CD4-positive, alpha-beta T cell treated with Interleukin-10 for 1 hour (primary cell): ENCODE measurements around the gene ANXA7.
A peak's percentile ranks its signal among the peaks of the same experiment; 100 is the strongest.

ENCODE experiments used
- DNase-seq: peaks from one replicate; pipeline ENCODE4 v3.0.0-alpha.2; 2020

Gene ANXA7

DNA sequence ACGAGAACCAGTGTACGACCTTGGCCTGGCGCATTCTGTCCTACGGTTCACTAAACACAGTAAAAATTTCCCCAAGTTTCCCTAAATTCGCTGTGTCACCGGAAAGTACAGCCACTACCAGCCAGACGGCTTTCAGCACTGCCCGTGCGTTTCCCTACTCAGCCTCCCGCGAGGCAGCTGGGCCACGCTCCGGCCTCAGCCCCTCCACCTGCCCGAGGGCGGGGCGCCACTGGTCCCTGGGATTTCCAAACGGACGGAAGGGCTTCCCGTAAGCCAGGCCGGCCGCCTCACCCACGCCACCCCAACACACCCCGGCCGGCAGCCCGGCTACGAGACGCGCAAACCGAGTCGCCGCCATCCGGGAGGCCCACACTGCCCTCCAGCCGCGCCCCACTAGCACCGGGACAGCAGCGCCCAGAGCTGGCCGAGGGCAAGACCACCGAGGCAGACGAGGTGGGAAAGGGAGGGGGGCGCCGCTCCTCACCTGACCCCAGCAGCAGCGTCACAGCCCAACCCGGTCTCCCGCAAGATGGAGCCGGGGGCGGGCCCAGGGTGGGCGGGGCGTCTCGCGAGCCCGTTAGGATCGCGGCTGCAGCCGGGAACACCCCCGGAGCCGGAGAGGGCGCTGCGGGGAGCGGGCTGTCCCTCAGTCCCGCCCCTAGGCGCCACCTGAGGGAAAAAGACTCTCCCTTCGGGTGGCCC, at the start of gene ANXA7:
TSS of gene ANXA7 (minus strand) at position 531 of the 702 bp plus-strand sequence. CDS start 13,202 bp downstream, outside the sequence.
- DNase-seq, result peak; percentile 93

DNA sequence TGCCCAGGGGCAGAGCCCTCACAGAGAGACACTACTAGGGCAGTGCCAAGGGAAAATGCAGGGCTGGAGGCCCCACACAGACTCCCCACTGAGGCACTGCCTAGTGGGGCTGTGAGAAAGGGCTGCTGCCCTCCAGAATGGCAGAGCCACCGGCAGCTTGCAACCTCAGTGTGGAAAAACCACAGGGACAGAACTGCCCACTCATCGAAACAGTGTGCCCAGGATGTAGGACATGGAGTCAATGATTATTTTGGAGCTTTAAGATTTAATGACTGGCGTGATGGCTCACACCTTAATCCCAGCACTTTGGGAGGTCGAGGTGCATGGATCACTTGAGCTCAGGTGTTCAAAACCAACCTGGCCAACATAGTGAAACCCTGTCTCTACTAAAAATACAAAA, 47.0 kb upstream of the ANXA7 start:
- no peak for DNase-seq

GRCh38 chr10:73459683-73460314, 45.9 kb upstream of the ANXA7 start:
- DNase-seq, result no peak

DNA sequence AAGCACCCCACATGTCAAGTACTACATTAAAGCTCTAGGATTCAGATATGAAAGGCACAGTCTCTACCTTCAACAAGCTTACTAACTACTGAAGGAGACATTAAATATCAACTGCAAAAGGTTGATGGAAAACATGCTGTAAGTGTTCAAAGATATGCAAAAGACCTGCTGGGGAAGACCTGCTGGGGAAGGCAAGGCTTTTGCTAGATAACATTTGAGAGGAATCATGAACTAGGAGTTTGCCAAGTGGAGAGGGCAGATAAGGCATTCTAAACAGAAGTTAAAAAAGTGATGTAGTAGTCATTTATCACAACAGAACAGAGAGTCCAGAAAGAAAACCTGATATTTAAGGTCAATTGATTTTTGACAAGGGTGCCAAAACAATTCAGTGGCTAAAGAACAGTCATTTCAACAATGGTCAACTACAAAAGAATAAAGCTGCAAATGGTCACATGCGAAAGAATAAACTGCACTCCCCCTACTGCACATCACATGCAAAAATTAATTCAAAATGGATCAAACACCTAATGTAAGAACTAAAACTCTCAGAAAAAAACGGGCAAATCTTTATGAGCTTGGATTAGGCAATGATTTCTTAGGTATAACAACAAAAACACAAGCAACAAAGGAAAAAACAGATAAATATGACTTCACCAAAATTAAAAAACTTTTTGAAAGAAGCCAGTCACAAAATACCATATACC, 42.5 kb upstream of the ANXA7 start:
- DNase-seq, result no peak

- DNase-seq, result no peak
Observed at GRCh38 chr10:73449113-73449512, 35.3 kb upstream of the ANXA7 start.

- no peak for DNase-seq
Observed at GRCh38 chr10:73448384-73448783, 34.5 kb upstream of the ANXA7 start.

GRCh38 chr10:73446926-73447325, 33.1 kb upstream of the ANXA7 start:
- no peak for DNase-seq

DNA sequence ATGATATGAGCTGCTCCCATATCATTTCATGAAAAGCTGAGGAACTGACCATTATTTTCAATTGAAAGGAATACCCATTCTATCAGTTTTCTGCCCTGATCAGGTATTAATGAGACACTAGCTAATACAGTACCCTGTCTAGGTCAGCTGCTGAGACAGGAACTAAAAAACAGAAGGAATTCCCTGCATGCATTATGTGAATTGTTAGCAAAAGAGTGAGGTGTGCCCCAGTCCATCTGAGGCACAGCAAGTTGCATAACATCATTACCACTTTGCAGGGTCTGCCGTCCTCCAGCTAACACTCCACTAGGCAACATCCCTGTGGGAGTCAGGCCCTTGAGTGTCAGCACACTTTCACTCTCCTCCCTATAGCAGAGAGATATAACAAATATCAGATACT, 30.6 kb upstream of the ANXA7 start:
- DNase-seq, result no peak

DNA sequence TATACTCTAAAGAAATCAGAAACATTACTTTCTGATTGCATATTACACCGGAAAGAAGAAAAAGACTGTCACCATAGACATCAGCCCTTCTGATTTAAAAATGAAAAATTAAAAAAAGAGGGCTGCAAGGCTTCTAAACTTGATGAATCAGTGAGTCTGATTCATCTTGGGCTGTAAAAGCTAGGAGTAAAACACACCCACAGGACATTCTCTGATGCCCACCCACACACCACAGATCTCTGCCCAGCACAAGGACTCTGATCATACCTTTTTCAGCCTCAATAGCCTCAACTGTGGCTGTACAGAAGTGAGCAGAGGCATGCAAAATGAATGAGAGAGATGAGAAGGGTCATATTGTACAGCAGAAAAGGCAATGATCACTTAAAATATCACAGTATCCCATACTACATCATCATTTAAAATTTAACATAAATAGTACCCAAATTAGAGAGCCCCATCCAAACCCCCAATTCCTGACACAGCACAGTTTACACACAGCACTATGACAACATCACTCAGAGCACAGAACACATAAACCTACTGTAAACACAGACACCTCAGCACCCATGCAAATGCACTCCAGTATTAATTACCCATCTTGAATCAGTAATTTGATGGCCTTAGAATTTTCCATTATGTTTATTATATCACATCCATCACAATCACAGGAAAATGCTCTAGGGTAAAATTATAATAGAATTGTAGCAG, 25.9 kb upstream of the ANXA7 start:
- DNase-seq, result no peak

DNA sequence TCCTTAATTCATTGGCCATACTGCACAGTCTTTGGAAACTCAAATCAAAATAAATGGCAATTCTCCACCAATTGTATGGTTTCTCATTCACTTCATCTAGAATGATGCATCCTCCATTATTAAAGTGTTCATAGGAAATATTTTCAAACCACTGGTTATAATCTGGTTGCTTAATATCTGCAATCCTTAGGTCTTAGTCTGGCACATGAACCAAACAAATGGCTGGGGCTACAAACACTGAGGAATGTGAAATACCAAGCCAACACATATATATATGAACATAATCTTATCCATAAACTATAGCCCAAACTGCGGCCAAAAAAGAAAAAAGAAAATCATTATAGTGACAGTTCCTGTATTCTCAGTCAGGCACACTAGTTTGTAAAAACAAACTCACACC, 25.2 kb upstream of the ANXA7 start:
- no peak for DNase-seq

DNA sequence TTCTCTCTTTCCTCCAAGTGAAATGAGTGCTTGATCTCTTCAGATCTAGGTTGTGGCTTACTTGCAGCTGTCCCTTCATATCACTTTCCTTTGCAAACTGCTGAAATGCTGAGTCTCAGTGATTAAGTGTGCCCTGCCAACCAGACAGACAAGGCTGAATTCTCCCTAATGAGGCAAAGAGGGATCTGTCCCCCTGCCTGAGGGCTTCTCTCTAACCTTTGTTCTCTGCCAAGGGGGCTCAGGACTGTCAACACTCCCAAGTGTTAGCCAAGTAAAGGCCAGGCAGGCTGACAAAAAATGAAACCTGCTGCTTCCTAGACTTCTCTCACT, 19.6 kb upstream of the ANXA7 start, which contains the start of gene MSS51:
TSS of gene MSS51 (minus strand) at position 24 of the 330 bp plus-strand sequence. CDS start 5,277 bp downstream, outside the sequence.
- no peak for DNase-seq

DNA sequence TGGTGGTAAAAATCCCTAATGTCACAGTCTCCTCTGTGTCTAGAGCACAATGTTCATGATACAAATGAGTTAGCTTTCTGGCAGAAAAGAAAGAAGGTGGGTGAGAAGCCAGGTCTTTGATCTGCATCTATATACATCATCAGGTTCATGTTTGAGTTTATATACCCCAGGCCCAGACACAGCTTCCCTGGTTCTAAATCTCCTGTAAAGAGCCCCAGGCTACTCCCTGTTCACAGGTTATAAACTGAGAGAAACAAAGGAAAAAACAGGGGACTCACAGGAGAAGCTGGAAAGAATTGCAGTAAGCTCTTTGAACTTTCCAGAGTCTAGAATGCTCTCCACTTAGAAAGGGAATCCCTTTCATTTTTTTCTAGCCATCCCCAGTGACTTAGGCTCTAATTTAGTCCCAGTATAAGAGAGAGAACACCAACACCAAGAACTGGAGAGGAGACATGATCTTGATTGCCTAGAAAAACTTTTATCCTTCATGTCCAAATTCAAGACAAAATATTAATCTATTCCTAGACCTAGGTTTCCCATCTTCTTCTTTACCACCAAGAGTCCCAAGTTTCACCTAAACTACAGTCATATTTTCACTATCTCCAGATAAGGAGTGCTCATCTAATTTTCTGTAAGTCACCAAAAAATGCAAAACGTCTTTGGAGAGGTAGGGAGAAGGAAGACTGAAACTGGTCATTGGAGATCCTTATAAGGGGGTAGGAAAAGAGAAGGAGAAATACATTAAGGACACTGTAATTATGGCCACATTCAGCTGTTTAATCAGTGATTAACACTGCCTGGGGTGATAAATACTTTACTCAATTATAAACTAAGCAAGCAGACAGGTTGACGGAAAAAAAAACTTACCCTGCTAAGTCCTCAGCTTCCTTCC, 19.0 kb upstream of the ANXA7 start:
- DNase-seq, result no peak

GRCh38 chr10:73426318-73426717, 12.5 kb upstream of the ANXA7 start:
- no peak for DNase-seq

- DNase-seq, result no peak
Observed at GRCh38 chr10:73424478-73424877, 10.6 kb upstream of the ANXA7 start.

DNA sequence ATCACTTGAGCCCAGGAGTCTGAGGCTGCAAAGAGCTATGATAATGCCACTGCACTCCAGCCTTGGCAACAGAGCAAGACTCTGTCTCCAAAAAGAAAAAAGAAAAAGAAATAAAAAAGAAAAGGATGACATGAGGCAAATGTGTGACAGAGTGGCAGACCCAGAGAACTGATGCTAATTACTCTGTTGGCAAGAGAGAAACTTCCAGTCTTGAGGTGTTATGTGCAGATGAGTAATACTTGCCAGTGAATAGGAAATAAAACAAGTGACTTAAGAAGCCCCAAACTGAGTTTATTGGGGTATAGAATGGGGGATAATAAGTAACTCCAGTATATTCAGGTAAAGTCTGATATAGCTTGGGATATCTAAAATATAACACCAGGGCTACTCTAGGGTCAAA, 9.5 kb upstream of the ANXA7 start:
- no peak for DNase-seq

DNA sequence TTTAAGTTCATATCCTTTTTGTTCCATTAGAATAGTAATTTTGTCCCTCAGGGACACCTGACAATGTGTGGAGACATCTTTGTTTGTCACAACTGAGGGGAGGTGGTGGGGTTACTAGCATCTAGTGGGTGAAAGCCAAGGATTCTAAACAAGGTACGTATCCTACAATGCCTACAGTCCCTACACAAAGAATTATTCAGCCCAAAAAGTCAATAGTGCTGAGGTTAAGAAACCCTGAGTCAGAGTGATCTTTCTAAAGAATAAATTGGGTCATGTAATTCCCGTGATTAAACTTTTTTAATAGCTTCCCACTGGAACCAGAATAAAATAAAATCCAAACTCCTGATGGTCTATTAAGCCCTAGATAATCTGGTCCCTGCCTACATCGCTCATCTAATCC, 2.7 kb upstream of the ANXA7 start:
- DNase-seq, result no peak

GRCh38 chr10:73414230-73414945, 530 bp upstream of the ANXA7 start:
- no peak for DNase-seq

DNA sequence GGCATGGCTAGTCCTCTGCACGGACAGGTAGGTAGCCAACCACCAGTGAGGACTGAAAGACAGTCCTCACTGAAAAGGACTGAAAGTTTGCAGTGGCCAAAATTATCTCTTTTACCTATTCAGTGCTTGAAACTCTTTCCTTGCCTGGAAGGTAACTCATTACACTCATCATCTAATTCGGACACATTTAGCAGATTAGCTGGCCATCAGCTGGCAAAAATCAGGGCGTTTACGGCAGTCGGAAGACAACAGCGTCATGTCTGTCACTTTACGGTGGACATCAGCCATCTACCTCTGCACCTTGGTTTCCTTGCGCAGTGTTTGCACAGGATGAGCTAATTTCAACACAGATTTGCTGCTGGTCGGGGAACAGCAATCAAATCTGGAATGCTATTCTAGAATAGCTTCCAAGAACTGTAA, 740 bp downstream of the ANXA7 start:
- DNase-seq, result peak; percentile 61

DNA sequence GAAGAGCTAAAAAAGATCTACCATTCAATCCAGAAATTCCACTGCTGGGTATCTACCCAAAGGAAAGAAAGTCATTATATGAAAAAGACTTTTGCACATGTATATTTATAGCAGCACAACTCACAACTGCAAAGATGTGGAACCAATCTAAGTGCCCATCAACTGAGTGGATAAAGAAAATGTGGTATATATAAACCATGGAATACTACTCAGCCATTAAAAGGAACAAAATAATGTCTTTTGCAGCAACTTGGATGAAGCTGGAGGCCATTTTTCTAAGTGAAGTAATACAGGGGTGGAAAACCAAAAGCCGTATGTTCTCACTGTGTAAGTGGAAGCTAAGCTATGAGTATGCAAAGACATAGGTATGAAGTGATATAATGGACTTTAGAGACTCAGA, 3.0 kb downstream of the ANXA7 start:
- DNase-seq, result no peak

DNA sequence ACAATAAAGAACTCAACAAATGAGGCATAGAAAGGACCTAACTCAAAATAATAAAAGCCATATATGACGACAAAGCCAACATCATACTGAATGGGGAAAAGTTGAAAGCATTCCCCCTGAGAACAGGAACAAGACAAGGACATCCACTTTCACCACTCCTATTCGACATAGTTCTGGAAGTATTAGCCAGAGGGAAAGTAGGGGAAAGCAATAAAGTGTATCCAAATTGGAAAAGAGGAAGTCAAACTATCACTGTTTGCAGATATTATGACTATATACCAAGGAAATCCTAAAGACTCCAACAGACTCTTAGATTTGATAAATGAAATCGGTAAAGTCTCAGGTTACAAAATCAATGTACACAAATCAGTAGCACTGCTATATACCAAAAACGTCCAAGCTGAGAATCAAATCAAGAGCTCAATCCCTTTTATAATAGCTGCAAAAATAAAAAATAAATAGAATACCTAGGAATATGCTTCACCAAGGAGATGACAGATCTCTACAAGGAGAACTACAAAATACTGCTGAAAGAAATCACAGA, 4.8 kb downstream of the ANXA7 start:
- no peak for DNase-seq

DNA sequence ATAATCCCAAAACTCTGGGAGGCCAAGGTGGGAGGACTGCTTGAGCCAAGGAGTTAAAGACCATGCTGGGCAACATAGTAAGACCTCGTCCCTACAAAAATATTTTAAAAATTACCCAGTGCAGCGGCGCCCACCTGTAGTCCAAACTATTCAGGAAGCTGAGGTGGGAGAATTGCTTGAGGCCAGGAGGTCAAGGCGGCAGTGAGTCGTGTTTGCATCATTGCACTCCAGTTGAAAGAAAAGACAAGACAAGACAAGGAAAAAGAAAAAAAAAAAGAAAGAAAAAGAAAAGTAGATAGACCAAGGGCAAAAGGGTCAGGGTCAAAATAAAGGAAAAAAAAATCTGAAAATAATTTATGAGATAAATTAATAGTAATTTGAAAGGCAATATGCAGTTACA, 5.8 kb downstream of the ANXA7 start:
- no peak for DNase-seq
